Camera-type eye (tissue), 1 donor: ENCODE measurements around the gene NEK11. TPM values are rescaled to one million over a fixed set of nuclear protein-coding genes. Genes with fewer than 3 reads are reported as not detected.

Experiments
- total RNA-seq: library from RNA; depleted of rRNA; stranded (reverse); fragments of >200 nt; gene quantifications from one replicate; pipeline ENCODE4 v1.2.3, GENCODE V29; 2014

The NEK11 gene, protein sequence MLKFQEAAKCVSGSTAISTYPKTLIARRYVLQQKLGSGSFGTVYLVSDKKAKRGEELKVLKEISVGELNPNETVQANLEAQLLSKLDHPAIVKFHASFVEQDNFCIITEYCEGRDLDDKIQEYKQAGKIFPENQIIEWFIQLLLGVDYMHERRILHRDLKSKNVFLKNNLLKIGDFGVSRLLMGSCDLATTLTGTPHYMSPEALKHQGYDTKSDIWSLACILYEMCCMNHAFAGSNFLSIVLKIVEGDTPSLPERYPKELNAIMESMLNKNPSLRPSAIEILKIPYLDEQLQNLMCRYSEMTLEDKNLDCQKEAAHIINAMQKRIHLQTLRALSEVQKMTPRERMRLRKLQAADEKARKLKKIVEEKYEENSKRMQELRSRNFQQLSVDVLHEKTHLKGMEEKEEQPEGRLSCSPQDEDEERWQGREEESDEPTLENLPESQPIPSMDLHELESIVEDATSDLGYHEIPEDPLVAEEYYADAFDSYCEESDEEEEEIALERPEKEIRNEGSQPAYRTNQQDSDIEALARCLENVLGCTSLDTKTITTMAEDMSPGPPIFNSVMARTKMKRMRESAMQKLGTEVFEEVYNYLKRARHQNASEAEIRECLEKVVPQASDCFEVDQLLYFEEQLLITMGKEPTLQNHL
- 17.9 TPM for total RNA-seq

DNA sequence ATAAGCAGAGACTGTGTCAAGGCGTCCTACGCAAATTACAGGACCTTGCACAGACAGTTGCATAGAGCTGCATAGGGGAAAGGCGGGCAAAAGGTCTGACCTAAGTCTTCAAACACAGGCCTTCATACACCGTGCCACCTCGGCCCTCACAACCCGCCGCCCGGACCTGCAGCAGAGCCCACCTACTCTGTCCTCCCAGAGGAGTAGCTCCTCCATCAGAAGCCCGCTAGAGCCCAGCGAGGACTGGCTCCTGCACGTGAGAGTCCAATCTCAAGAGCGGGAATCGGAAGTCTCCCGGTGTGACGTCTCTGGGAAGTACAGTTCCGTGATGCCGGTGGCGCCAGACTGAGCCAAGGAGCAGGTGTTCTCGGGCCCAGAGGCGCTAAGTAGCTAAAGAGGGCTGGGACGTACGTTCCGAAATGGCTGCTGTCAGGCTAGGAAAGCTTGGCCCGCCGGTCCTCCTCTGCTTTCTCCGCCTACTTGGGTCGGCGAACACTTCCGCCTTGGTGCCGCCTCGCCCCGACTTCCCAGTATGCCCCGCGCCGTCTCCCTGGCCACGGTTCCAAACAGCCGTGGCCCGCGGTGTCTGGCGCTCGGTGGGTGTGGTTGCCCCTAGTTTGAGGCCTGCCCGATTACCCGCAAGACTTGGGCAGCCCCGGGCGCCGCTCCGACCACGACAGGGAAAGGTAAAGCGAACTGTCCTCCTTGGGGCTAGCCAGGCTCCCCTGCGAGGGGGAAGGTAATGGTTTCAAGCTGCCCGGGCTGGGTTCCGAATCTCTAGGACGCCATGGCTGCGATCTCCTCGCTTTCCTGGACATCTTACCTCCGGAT, at the start of gene NEK11, which contains the start of gene ASTE1:
TSS of gene NEK11 (plus strand) at position 557 of the 831 bp plus-strand sequence. CDS start 2,832 bp downstream, outside the sequence.
TSS of gene ASTE1 (minus strand) at position 505 of the 831 bp plus-strand sequence. CDS start 1,519 bp downstream, outside the sequence.

DNA sequence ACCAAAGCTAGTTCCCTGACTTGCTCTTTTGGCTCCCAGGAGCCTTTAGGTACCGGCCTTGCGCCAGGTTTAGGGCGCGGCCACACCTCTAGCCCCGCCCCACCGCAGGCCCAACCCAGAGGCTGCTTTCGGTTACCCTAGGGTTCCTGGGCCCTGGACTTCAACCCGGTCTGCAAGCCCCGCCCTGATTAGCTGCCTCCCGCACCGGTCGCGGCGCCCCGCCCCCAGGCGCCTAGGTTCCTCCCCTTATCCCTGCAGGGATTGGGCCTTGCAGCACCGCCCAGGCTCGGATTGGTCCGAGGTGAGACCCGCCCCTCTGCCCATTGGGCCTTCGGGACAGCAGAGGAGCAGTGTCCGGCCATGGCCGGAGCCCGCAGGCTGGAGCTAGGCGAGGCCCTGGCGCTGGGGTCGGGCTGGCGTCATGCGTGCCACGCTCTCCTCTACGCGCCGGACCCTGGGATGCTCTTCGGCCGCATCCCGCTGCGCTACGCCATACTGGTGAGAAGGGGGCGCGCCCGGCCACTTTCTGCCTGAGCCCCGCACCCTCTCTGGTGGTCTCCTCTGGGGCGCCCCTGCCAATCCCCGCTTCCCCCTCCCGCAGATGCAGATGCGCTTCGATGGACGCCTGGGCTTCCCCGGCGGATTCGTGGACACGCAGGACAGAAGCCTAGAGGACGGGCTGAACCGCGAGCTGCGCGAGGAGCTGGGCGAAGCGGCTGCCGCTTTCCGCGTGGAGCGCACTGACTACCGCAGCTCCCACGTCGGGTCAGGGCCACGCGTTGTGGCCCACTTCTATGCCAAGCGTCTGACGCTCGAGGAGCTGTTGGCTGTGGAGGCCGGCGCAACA, 355.0 kb downstream of the NEK11 start, which contains the start of gene NUDT16:
TSS of gene NUDT16 (plus strand) at position 330 of the 847 bp plus-strand sequence. CDS start at position 361, 31 bp downstream.

Other genes with a start within 250 kb of the NEK11 start
- 128 TPM for gene ATP2C1, start 132.8 kb upstream of the NEK11 start, total RNA-seq
- gene ASTE1, start 52 bp upstream of the NEK11 start, total RNA-seq, result 9.7 TPM